ENCODE data around the gene PDGFB. TPM values are rescaled to one million over a fixed set of nuclear protein-coding genes. Genes with fewer than 3 reads are reported as not detected.

The PDGFB gene
- total RNA-seq, 4 donors from 2014 or later: 11.6 to 33.1 (median 14.6) TPM

DNA sequence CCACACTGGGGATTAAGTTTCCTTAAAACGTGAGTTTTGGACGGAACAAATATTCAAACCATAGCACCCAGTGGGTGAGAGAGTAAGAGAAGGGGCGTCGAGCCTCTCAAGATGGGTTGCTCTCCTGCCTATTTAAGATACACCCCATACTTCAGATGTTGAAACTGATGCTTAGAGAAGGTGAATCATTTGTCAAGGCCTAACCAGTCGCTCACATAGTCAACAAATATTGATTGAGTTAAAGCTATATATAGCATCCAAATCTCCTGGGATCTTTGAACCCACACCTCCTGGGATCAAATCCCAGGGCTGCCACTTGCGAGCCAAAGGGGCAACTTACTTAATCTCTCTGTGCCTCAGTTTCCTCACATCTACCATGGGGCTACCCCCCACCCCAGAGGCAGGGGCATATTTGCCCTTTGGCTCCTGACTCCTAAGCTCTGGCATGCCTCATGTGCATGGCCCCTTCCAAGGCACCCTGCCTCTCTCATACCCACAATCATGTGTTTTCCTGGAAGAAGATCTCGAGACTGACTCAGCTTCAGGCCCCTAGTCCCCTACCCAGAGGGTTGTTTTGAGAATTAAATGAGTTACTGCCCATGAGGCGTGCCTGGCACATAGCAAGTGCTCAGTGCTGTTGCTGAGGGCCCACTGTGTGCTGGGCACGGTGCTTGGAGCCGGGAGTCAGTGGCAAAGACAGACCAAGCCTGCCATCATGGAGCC is 19.0 kb upstream of the PDGFB start:
- ATAC-seq (ENCODE audit: low FRiP score) (no peak), DNase-seq (ENCODE audit: low spot score) (no peak)
- TF ChIP-seq, protein P1, sequence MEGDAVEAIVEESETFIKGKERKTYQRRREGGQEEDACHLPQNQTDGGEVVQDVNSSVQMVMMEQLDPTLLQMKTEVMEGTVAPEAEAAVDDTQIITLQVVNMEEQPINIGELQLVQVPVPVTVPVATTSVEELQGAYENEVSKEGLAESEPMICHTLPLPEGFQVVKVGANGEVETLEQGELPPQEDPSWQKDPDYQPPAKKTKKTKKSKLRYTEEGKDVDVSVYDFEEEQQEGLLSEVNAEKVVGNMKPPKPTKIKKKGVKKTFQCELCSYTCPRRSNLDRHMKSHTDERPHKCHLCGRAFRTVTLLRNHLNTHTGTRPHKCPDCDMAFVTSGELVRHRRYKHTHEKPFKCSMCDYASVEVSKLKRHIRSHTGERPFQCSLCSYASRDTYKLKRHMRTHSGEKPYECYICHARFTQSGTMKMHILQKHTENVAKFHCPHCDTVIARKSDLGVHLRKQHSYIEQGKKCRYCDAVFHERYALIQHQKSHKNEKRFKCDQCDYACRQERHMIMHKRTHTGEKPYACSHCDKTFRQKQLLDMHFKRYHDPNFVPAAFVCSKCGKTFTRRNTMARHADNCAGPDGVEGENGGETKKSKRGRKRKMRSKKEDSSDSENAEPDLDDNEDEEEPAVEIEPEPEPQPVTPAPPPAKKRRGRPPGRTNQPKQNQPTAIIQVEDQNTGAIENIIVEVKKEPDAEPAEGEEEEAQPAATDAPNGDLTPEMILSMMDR (IDR thresholded peaks at IDR 0.05): no peak

DNA sequence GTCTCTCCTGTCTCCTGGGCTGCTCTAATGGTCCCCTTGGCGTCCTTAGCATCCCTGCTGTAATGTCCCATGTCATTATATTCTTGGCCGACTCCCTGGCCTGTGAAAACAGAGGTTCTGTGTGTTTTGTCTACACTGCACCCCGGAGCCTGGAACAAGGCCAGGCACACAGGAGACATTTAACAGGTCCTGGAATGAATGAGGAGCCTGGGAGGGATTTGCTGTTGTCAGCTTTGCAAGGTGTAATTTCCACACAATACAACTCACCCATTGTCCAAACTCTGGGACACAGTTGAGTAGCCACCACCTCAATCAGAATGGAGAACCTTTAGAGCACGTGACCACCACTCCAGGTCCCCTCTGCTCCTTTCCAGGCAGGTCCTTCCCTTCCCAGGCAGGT is 14.9 kb upstream of the PDGFB start:
- TF ChIP-seq, protein P1 (IDR thresholded peaks at IDR 0.05): no peak
- no peak for ATAC-seq (ENCODE audit: low FRiP score)
- no peak for DNase-seq (ENCODE audit: low spot score)

DNA sequence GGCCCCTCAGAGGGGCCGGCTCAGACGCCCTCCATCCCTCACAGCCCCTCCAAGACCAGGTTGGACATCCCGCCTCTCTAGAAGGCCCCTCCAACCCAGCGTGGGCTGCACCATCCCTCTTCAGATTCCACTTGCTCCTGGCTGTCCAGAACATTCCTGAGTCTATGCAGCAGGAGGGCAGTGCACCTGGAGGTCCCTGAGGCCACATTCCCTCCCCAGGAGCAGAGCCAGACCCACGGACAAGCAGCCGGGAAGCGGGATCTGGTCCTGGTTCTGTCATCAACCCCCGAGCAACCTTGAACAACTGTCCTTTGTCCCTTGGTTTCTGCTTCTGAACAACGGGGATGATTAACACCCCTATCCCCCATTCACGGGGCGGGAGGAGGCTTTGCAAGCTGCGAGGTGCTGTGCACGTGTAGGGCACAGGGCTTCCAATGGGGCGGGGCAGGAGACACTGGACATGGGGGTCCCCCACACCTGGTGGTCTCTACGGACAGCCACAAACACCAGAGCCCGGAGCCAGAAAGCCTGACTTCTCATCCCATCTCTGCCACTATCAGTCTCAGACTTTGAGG is 13.2 kb upstream of the PDGFB start:
- ATAC-seq (ENCODE audit: low FRiP score) (no peak), DNase-seq (ENCODE audit: low spot score) (no peak)
- TF ChIP-seq, protein P1 (IDR thresholded peaks at IDR 0.05): no peak

DNA sequence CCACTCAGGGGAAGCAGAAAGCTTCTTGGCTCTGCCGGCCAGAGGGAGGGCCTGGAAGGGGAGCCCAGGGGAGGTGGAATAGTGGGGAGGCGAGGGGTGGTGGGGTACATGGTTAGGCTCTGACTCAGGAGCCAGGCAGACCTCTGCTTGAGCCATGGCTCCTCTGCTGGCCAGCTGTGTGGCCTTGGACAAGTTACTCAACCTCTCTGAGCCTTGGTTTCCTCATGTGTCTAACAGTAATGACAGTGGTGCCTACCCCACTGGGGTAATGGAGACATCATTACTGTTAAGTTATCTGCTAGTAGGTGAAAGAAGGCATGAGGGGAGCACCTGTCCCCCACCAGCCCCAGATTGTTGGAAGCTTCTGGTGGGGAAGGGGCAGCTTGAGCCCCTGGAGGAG is 12.2 kb upstream of the PDGFB start:
- ATAC-seq (ENCODE audit: low FRiP score): no peak
- TF ChIP-seq, protein P1 (IDR thresholded peaks at IDR 0.05): no peak
- no peak for DNase-seq (ENCODE audit: low spot score)

DNA sequence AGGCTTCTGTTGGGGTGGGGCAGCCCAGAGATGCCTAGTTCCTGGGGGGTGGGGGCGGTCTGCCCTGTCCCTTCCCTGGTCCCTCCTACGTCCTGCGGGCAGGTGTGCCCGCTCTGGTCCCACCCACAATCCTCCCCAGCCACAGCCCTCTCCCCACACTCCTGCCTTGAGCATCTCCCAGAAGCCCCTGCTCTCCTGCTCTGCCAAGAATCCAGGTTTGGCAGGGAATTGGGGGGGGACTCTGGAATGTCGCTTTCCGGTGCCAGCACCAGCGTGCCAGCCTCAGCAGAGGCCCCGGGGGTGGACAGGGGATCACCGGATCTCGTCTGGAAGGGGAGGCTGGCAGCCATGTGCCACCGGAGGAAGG is 11.4 kb upstream of the PDGFB start:
- DNase-seq (ENCODE audit: low spot score) (no peak), ATAC-seq (ENCODE audit: low FRiP score) (no peak)
- TF ChIP-seq, protein P1 (IDR thresholded peaks at IDR 0.05): no peak

DNA sequence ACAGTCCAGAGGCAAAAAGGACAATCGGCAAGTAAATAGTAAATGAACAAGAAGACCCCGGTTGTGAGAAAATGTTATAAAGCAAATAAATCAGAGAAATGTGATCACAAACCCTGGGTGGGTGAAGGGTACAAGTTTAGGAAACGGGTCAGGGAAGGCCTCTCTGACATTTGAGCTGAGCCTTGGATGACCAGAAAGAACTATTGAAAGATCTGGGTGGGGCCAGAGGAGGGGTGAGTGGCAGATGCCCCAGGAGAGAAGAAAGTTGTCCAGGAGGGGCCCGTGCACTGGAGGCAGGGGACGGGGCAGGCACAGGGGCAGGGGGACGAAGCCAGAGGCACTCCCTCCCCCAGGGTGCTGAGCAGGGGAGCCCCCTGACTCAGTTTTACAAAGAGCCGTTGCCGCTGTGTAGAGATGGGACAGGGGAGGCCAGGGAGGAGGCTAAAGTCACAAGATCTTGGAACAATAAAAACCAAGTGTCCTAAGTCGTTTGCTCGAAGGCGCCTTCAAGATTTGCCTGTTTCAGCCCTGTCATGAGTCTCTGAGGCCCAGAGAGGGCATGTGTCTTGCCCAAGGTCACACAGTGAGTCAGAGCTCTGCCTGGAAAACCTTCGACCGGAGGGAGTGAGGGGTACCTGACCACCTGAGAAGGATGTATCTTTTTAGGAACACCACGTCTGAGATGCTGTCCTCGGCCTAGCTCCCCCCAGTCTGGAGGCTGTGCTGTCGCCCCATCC is 10.8 kb upstream of the PDGFB start:
- TF ChIP-seq, protein P1 (IDR thresholded peaks at IDR 0.05): no peak
- DNase-seq (ENCODE audit: low spot score) (no peak), ATAC-seq (ENCODE audit: low FRiP score) (no peak)
